GM12801 (cell line): ENCODE results near the gene PGAM5.

Source experiments
- TF ChIP-seq, protein P1 (sequence below): IDR thresholded peaks from one replicate; pipeline ENCODE4 v1.5.1; 2011; ENCODE audit warnings: control low read depth; ENCODE audit not compliant: insufficient read length; ENCODE audit errors: extremely low read depth

Gene PGAM5

DNA sequence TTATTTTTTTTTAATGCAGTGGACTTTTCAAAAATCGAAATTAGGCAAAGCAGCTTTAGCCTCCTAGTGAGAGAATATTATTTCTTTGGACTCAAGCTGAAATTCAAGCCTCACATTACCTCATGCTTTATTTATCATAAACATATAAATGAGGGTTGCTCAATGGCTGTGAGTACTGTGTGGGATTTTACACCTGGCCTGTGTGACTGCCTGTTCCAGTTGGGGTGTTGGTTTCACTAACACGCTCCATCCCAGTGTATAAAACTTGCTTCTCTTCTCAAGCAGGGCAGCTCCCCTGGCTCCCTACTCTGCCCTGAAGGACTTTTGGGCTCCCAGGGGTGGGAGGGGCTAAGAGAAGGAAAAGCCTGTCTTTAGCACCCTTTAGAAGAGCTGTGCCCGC lies 36.0 kb downstream of the PGAM5 start:
- TF ChIP-seq, protein P1, sequence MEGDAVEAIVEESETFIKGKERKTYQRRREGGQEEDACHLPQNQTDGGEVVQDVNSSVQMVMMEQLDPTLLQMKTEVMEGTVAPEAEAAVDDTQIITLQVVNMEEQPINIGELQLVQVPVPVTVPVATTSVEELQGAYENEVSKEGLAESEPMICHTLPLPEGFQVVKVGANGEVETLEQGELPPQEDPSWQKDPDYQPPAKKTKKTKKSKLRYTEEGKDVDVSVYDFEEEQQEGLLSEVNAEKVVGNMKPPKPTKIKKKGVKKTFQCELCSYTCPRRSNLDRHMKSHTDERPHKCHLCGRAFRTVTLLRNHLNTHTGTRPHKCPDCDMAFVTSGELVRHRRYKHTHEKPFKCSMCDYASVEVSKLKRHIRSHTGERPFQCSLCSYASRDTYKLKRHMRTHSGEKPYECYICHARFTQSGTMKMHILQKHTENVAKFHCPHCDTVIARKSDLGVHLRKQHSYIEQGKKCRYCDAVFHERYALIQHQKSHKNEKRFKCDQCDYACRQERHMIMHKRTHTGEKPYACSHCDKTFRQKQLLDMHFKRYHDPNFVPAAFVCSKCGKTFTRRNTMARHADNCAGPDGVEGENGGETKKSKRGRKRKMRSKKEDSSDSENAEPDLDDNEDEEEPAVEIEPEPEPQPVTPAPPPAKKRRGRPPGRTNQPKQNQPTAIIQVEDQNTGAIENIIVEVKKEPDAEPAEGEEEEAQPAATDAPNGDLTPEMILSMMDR: no peak

DNA sequence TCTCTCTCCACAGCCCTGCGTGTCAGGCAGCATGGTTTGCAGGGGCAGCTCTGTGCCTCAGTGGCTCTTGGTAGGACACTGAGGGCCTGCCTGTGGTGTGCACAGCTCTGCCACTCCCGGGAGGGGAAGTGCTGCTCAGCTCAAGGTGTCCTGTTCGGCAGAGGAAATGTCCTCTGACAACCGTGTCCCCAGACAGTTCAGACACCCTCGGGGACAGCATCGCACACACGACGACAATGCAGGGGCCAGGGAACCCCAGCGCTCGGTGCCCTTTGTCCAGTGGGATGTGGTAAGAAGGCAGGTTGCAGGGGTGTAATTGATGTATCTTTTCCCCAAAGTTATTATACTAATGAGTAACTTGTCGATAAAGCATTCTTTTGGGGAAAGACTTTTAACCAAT lies 36.8 kb downstream of the PGAM5 start:
- TF ChIP-seq, protein P1: no peak

DNA sequence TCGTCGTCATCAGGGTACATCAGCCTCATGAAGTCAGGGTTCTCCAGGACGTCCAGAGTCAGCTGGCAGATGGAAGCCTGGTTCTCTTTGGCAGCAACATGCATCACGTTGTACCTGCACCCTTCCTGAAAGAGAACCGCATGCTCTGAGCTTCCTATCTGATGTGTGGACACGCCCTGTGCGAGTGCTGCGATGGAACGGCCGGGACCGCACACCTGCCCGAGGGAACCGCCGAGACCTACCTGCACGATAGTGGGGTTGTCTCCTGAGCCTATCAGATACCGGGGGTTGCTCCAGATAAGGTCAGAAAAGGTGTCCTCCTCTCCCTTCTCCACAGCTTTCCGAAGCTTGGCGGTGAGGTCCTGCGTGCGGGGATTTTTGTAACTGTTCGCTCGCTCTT lies 37.3 kb downstream of the PGAM5 start:
- TF ChIP-seq, protein P1: no peak

DNA sequence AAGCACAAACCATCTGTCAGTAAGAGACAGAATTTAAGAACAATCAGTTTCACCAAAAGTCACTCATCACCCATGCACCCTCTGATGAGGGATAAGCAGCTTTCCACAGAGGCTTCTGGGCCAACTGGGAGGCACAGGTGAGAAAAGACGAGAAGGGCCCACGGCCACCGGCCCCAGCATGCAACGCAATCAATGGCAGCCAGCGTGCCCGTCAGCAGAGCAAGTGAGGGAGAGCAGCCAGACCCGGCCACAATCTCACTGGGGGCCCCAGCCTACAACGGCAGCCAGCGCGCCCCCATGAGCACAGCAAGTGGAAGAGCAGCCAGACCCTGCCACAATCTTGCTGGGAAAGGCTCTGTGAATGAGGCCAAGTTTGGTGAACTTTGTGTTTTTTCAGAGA lies 37.7 kb downstream of the PGAM5 start:
- TF ChIP-seq, protein P1: no peak

DNA sequence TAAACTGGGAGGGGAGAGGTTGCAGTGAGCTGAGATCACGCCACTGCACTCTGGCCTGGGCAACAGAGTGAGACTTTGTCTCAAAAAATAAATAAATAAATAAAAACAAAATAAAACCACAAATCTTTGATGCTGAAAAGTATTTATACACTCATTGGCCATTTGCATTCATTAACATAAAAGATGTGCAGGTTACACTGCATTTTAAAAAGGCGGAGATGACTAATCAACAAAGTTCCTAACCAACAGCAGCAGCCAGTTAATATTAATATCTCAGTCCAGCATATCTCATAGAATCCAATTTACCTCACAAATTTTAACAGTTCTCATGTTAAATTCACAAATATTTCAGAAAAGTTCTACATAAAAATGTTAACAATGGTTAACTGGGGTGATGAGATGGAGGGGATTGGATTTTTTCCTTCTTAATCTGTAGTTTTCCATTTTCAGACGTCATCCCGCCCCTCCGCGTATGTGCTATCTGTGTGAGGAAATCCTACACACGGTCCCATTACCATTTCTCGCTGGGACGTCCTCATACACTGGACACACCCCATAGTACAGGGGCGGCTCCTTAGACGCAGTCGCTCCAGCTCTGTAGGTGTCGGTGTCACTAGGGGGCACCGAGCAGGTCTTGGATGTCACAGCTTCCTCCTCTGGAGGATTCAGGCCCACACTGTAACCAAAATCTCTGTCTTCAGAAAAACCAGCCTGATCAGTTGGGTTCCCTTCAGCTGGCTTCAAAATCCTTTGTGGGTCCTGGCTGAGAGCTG lies 43.7 kb downstream of the PGAM5 start:
- TF ChIP-seq, protein P1: no peak

DNA sequence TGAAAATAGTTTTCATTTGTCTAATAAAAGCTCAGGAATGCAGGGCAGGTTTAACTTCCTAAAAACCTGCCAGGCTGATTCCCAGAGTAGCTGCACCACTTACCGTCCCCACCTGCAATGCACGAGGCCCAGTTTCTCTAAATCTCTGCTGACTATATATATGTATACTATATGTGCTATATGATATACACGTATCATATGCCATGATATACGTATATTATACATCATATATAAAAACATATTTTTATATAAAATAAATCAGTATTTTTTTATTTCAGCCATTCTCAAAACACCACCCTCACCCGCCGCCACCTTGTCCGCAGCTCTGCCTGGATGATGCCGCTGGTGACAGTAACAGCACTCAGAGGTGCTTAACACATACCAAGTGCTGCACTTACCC lies 48.7 kb downstream of the PGAM5 start:
- TF ChIP-seq, protein P1: no peak

DNA sequence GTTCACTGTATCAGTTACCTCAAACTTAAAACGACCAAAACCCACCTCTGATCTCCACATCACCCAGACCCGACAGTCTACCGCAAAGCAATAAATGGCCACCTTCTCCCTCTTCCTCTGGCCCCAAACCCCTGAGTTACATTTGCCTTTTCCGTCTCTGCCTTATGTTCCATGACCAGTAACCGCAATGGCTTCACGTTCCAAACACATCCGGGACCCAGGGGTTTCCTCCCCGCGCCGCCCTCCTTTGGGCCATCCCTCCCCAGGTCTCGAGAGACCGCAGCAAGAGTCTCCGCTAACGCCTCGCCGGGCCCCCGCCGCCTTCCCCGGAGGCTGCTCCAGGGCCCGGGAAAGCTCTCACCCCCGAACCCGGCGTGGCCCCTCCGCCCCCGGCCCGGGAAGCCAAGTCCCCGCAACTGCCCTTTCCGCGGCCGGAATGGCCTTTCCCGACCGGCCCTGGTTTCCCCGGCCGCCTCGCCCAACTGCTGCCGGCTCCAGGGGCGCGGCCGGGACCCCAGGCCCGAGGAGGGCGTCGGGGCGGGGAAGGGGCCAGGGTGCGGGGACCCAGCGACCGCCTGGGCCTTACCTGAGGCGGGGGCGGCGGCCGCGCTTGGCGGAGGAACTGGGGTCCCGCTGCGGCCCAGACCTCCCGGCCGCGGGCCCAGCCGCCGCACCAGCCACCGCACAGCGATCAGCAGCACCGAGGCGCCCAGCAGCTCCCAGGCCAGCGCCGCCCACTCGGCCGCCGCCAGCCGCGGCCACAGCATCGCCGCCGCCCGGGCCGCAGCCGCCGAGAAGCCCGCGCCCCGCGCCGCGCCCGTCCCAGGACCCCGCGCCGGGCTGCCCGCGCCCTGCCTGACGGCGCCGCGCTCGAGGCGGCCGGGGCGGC lies 50.6 kb downstream of the PGAM5 start, which contains the start of gene ANKLE2:
ANKLE2 (minus strand) TSS at position 801 of the 889 bp plus-strand sequence; CDS start at position 767, 34 bp downstream.
- TF ChIP-seq, protein P1: no peak
